ENCODE data around the gene SLC4A1AP. TPM values are rescaled to one million over a fixed set of nuclear protein-coding genes. Genes with fewer than 3 reads are reported as not detected.

SLC4A1AP gene
- total and polyA plus RNA-seq, 2 of the 13 experiments (the other 11 are each of a cell fraction or from before 2014, with no cell fraction given): 15.3 to 44.6 TPM

DNA sequence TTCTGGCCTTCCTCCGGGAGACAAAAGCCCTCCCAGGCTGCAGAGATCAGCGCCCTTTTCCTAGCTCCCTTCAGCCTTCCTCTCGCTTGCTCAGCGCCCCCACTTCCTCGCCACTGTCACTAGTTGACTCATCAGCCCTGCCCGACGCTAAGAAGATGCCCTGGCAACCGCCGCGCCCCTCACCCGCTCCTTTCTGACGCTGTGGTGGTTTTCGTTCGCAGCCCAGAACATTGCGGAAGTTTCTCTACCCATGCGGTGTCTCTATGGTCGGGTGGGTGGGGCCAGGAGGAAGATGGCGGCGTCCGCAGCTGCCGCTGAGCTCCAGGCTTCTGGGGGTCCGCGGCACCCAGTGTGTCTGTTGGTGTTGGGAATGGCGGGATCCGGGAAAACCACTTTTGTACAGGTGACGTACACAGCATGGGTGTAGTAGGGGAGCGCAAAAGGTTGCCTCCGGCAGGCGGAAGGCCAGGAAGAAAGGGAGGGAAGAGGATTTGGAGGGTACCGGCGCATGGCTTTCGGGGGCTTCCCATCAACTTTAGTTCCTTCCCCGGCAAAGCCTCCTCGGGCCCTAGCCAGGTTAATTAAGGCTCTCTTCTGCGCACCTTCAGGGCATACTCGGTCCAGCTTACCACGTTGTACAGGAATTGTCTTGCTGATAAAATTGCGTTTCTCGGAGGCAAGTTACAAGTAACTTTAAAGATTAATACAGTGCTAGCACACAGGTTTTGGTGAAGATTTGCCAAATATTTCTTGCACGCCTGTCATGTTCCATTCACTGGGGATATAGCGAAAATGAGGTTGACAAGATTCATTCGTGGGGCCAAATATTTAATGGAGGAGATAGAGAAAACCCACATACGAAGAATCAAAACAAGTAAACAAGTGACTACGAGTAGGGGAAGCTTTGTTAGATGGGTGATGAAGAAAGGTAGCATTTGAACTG lies 34.7 kb upstream of the SLC4A1AP start, which contains the start of the genes CCDC121 and GPN1 (continued):
- TF ChIP-seq, protein P1, sequence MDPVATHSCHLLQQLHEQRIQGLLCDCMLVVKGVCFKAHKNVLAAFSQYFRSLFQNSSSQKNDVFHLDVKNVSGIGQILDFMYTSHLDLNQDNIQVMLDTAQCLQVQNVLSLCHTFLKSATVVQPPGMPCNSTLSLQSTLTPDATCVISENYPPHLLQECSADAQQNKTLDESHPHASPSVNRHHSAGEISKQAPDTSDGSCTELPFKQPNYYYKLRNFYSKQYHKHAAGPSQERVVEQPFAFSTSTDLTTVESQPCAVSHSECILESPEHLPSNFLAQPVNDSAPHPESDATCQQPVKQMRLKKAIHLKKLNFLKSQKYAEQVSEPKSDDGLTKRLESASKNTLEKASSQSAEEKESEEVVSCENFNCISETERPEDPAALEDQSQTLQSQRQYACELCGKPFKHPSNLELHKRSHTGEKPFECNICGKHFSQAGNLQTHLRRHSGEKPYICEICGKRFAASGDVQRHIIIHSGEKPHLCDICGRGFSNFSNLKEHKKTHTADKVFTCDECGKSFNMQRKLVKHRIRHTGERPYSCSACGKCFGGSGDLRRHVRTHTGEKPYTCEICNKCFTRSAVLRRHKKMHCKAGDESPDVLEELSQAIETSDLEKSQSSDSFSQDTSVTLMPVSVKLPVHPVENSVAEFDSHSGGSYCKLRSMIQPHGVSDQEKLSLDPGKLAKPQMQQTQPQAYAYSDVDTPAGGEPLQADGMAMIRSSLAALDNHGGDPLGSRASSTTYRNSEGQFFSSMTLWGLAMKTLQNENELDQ (CRISPR knock-in tag; IDR thresholded peaks at IDR 0.05; ENCODE audit: borderline replicate concordance): no peak
- TF ChIP-seq, protein P2, sequence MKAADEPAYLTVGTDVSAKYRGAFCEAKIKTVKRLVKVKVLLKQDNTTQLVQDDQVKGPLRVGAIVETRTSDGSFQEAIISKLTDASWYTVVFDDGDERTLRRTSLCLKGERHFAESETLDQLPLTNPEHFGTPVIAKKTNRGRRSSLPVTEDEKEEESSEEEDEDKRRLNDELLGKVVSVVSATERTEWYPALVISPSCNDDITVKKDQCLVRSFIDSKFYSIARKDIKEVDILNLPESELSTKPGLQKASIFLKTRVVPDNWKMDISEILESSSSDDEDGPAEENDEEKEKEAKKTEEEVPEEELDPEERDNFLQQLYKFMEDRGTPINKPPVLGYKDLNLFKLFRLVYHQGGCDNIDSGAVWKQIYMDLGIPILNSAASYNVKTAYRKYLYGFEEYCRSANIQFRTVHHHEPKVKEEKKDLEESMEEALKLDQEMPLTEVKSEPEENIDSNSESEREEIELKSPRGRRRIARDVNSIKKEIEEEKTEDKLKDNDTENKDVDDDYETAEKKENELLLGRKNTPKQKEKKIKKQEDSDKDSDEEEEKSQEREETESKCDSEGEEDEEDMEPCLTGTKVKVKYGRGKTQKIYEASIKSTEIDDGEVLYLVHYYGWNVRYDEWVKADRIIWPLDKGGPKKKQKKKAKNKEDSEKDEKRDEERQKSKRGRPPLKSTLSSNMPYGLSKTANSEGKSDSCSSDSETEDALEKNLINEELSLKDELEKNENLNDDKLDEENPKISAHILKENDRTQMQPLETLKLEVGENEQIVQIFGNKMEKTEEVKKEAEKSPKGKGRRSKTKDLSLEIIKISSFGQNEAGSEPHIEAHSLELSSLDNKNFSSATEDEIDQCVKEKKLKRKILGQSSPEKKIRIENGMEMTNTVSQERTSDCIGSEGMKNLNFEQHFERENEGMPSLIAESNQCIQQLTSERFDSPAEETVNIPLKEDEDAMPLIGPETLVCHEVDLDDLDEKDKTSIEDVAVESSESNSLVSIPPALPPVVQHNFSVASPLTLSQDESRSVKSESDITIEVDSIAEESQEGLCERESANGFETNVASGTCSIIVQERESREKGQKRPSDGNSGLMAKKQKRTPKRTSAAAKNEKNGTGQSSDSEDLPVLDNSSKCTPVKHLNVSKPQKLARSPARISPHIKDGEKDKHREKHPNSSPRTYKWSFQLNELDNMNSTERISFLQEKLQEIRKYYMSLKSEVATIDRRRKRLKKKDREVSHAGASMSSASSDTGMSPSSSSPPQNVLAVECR (CRISPR knock-in tag; IDR thresholded peaks at IDR 0.05; ENCODE audit: borderline replicate concordance): peak; percentile 98
- TF ChIP-seq FOXA3 (CRISPR knock-in tag; IDR thresholded peaks at IDR 0.05) (peak; percentile 65), MAFG (CRISPR knock-in tag; IDR thresholded peaks at IDR 0.05) (no peak), ATM (IDR thresholded peaks at IDR 0.05; ENCODE audit: borderline replicate concordance) (no peak), ZNF12 (CRISPR knock-in tag; IDR thresholded peaks at IDR 0.05) (no peak), ZBTB21 (CRISPR knock-in tag; IDR thresholded peaks at IDR 0.05) (peak; percentile 33; the same call in 1 of the 2 replicates), SSRP1 (CRISPR knock-in tag; IDR thresholded peaks at IDR 0.05) (no peak), ZNF546 (CRISPR knock-in tag; conservative IDR thresholded peaks at IDR 0.05) (0 out of 2 replicates have a peak, but pooled peaks have one; percentile 48), YEATS4 (CRISPR knock-in tag; IDR thresholded peaks at IDR 0.05; ENCODE audit: borderline replicate concordance) (peak; percentile 93), NCOA2 (CRISPR knock-in tag; IDR thresholded peaks at IDR 0.05) (peak; percentile 60), ZNF138 (CRISPR knock-in tag; IDR thresholded peaks at IDR 0.05; ENCODE audit: low read depth) (0 out of 2 replicates have a peak, but pooled peaks have one; percentile 23), ZNF33A (CRISPR knock-in tag; IDR thresholded peaks at IDR 0.05; ENCODE audit: borderline replicate concordance) (peak; percentile 81; the same call in 1 of the 2 replicates), ARHGAP35 (CRISPR knock-in tag; IDR thresholded peaks at IDR 0.05; ENCODE audit: borderline replicate concordance) (peak; percentile 95)
- TF ChIP-seq, protein P3, sequence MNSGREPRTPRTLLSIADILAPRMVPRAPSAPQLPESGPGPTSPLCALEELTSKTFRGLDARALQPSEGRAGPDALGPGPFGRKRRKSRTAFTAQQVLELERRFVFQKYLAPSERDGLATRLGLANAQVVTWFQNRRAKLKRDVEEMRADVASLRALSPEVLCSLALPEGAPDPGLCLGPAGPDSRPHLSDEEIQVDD (CRISPR knock-in tag; IDR thresholded peaks at IDR 0.05; ENCODE audit: borderline replicate concordance): no peak
- TF ChIP-seq, protein P4, sequence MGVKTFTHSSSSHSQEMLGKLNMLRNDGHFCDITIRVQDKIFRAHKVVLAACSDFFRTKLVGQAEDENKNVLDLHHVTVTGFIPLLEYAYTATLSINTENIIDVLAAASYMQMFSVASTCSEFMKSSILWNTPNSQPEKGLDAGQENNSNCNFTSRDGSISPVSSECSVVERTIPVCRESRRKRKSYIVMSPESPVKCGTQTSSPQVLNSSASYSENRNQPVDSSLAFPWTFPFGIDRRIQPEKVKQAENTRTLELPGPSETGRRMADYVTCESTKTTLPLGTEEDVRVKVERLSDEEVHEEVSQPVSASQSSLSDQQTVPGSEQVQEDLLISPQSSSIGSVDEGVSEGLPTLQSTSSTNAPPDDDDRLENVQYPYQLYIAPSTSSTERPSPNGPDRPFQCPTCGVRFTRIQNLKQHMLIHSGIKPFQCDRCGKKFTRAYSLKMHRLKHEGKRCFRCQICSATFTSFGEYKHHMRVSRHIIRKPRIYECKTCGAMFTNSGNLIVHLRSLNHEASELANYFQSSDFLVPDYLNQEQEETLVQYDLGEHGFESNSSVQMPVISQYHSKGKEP (CRISPR knock-in tag; IDR thresholded peaks at IDR 0.05): peak; percentile 90
- TF ChIP-seq, protein P5, sequence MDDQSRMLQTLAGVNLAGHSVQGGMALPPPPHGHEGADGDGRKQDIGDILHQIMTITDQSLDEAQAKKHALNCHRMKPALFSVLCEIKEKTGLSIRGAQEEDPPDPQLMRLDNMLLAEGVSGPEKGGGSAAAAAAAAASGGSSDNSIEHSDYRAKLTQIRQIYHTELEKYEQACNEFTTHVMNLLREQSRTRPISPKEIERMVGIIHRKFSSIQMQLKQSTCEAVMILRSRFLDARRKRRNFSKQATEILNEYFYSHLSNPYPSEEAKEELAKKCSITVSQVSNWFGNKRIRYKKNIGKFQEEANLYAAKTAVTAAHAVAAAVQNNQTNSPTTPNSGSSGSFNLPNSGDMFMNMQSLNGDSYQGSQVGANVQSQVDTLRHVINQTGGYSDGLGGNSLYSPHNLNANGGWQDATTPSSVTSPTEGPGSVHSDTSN (CRISPR knock-in tag; IDR thresholded peaks at IDR 0.05; ENCODE audit: borderline replicate concordance): 0 out of 2 replicates have a peak, but pooled peaks have one; percentile 26

Measured in HepG2 (cell line).